ENCODE results near the gene CACNA1C.

Gene CACNA1C

DNA sequence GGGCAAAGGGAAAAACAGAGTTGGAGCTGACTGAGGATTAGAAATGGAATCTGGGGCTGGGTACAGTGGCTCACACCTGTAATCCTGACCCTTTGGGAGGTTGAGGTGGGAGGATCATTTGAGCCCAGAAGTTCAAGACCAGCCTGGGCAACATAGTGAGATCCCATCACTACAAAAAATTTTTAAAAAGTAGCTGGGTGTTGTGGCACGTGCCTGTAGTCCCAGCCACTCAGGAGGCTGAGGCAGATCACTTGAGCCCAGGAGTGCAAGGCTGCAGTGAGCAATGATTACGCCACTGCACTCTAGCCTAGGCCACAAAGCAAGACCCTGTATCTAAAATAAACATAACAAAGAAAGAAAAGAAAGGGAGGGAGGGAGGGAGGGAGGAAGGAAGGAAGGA lies 33.7 kb upstream of the CACNA1C start:
- TF ChIP-seq CTCF (IDR thresholded peaks at IDR 0.05; ENCODE audit: insufficient read depth, low read depth, low read length, missing control alignments) = no peak

GRCh38 chr12:2020511-2020910 lies 32.3 kb upstream of the CACNA1C start:
- H3K4me3 ChIP-seq (ENCODE audit: low read length) = no peak overlapping the region
- DNase-seq (ENCODE audit: low read depth) = no peak
- TF ChIP-seq CTCF (IDR thresholded peaks at IDR 0.05; ENCODE audit: insufficient read depth, low read depth, low read length, missing control alignments) = no peak

More for the DNA sequence above, 33.7 kb upstream of the CACNA1C start:
- DNase-seq (ENCODE audit: low read depth) = no peak
- no peak overlapping the region for H3K4me3 ChIP-seq (ENCODE audit: low read length)

DNA sequence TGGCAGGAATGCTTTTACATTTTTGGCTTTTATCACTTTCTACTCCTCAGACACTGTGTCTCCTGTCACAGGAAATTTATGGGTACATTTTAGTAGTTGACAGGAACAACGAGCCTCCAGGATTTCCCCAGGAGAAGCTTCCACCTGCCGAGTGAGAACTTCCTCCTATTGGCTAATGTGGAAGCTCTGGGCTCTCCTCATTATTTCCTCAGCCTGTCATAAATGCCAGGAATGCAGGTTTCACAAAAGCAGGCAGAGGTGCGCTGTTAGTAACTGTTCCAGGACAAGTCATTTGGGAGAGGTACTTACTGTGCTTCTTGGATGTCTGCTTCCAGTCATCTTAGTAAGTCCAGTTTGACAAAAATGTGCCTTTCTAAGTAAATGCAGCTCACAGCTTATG lies 29.4 kb upstream of the CACNA1C start:
- TF ChIP-seq CTCF (IDR thresholded peaks at IDR 0.05; ENCODE audit: insufficient read depth, low read depth, low read length, missing control alignments) = no peak
- DNase-seq (ENCODE audit: low read depth) = peak; percentile 18
- H3K4me3 ChIP-seq (ENCODE audit: low read length) = no peak overlapping the region

- no peak overlapping the region for H3K4me3 ChIP-seq (ENCODE audit: low read length)
- DNase-seq (ENCODE audit: low read depth) = no peak
- TF ChIP-seq CTCF (IDR thresholded peaks at IDR 0.05; ENCODE audit: insufficient read depth, low read depth, low read length, missing control alignments) = no peak
Measured at GRCh38 chr12:2027351-2027750, 25.4 kb upstream of the CACNA1C start.

- TF ChIP-seq CTCF (IDR thresholded peaks at IDR 0.05; ENCODE audit: insufficient read depth, low read depth, low read length, missing control alignments) = no peak
- H3K4me3 ChIP-seq (ENCODE audit: low read length) = no peak overlapping the region
- DNase-seq (ENCODE audit: low read depth) = no peak
Measured at GRCh38 chr12:2029851-2030250, 22.9 kb upstream of the CACNA1C start.

DNA sequence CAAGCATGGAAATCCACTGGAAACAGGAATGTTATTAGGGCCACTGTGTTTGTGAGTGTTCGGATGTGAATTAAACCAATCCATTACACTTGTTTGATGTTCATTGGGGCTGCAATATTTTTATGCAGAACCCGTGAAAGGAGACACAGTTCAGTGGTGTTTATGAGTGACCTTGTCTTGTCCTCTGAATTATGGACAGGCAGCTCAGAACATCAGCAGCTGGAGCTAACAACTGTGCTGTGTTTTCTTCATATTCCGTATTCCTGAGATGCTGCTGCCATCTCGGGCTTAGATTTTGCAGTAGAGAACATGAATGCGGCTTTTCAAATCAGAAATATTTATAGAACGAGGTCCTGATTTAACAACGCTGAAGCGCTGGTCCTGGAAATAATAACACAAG lies 20.3 kb upstream of the CACNA1C start:
- DNase-seq (ENCODE audit: low read depth) = no peak
- TF ChIP-seq CTCF (IDR thresholded peaks at IDR 0.05; ENCODE audit: insufficient read depth, low read depth, low read length, missing control alignments) = no peak
- no peak overlapping the region for H3K4me3 ChIP-seq (ENCODE audit: low read length)

GRCh38 chr12:2034633-2035430 lies 18.0 kb upstream of the CACNA1C start:
- H3K4me3 ChIP-seq (ENCODE audit: low read length) = peak overlapping the region; percentile 23
- TF ChIP-seq CTCF (IDR thresholded peaks at IDR 0.05; ENCODE audit: insufficient read depth, low read depth, low read length, missing control alignments) = peak; percentile 59
- DNase-seq (ENCODE audit: low read depth) = peak; percentile 75

Data from epithelial cell of esophagus (primary cell).